Fibroblast of peridontal ligament (primary cell): ENCODE results near the gene LENG1.

ENCODE experiments used
- DNase-seq: peaks from one replicate; pipeline ENCODE4 v3.0.0-alpha.2; 2010; ENCODE audit errors: extremely low read depth

LENG1 gene

DNA sequence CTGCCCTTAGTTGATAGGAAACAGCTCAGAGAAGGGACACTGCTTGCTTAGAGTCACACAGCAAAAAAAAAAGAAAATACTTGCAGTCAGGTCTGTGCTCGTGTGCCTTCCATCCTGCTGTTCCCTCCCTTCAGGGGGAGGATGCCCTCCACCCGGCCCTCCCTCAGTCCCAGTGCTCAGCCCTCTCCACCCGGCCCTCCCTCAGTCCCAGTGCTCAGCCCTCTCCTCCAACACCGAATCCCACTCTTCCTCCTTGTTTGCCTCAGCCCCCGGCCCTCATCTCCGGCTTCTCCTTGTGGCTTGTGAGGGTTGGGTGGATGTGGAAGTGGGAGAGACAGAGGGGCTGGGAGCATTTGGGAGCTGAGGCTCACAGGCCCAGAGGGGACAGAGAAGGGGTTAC is 49.9 kb downstream of the LENG1 start:
- no peak for DNase-seq

DNA sequence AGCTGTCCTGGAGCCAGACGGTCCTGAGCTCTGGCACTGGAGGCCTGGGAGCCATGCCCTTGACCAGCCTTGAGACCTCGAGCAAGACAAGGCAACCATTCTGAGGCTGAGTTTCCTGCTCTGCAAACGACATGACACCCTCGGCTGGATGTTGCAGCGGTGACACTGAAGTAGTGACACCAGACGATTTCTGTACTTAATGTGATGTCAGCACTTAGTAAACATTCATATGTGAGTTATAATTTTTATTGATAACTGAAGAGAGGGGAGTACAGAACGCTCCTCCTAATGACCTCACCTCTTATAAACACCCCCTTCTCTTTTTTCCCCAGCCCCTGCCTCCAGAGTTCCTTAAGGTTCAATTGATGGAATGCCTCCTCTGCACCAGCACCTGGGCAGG is 51.0 kb downstream of the LENG1 start:
- no peak for DNase-seq

DNA sequence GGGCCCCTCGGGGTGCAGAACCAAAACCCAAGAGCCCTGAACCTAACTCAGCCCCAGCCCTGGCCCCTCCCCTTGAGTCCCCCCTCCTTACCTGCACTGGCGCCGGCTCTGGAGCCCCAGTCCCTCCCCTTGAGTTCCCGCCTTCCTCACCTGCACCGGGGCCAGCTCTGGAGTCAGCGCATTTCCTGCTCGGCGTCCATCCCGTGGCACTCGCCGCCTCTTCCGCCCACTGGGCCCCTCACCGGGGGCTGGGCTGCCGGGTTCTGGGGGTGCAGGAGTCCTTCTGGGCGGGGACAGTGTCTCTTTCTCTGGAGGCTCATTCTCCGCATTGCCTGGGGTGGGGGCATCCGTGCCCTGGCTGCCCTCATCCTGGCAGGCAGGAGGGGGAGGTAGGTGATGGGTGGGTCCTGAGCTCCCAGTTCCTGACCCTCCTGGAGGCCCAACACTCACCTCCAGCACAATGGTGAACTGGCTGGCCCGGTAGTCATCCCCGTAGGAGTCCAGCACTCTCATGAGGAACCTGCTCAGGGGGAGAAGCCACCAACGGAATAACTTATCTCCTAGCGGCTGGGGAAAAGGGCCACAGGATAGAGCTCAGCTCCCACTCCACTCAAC is 51.5 kb downstream of the LENG1 start:
- DNase-seq, result no peak

DNA sequence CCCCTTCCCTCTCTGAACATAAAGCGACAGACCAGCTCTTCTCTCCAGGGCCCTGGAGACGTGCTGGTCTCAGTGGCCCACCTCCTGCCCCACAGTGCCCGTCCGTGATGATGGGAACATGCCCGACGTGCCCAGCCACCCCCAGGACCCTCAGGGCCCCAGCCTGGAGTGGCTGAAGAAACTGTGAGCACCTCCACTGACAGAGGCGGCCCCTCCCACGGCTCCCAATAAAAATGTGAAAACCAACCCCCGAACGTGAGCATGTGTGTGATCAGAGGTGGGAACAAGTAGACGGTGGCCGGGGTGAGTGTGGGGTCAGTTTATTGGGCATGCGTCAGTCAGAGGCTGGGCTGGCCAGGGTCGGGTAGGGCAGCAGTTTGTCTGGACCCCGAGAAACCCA is 52.8 kb downstream of the LENG1 start:
- no peak for DNase-seq

DNA sequence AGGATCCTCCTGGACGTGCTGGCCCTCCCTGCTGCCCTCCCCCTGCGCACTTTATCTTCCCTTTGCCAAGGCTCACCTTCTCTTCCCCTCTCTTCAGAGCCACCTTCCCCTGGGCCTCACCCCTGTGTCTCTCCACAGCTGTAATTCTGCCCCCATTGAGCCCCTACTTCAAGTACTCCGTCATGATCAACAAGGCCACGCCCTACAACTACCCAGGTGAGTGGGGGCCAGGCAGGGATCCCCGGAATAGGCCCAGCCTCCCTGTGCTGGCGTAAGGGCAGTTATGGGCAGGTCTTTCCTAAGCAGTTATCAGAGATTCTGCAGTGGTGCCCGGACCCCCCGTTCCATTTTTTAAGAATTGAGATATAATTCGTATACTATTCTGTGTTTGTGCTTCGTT is 53.7 kb downstream of the LENG1 start:
- no peak for DNase-seq
